ENCODE data around the gene VRTN. TPM values are rescaled to one million over a fixed set of nuclear protein-coding genes. Genes with fewer than 3 reads are reported as not detected.
A peak's percentile ranks its signal among the peaks of the same experiment; 100 is the strongest.

The VRTN gene
- under 1 TPM in 6 of 8 experiments, not detected in 2; 0.05 to 0.43 (median 0.24) TPM for total RNA-seq

- ATAC-seq (replicated peaks in 6 of 8) = no peak
- 0 to 55% (median 50%) methylated on average over 1 to 5 of the region's 12 CpGs; no CpG with 5 or more reads in 5 of the 10 experiments for WGBS, 10 experiments
- in situ Hi-C loops (cut with MboI; ENCODE audit: low pct_unique_long_range_greater_than_20kb in 2 of 9, low sequenced_read_pairs in 9 of 9, unreplicated experiment in 9 of 9) = no loop called here
- Histone ChIP-seq H3K4me3 (no peak within 1 kb of the TSS), H3K27ac (no peak within 1 kb of the TSS), H3K4me1 (replicated peaks in 1 of 2) (peaks cover 0 to 9% of the 10 kb centered on the region in 2 donors)
Measured at GRCh38 chr14:74348241-74348734, at the start of gene VRTN. VRTN (plus strand) TSS chr14:74348471; CDS start chr14:74356784, 8,313 bp downstream.

GRCh38 chr14:74299061-74299545, 49.2 kb upstream of the VRTN start:
- H3K27ac ChIP-seq = no peak overlapping the region
- no peak overlapping the region for H3K4me3 ChIP-seq
- peaks cover 0 to 2% of the 10 kb centered on the region in 2 donors for H3K4me1 ChIP-seq (replicated peaks in 1 of 2)
- WGBS, 10 experiments = 0 to 92% (median 73%) methylated on average over 2 to 8 of the region's 10 CpGs; no CpG with 5 or more reads in 1 of the 10 experiments
- in situ Hi-C loops (cut with MboI; ENCODE audit: low pct_unique_long_range_greater_than_20kb in 2 of 9, low sequenced_read_pairs in 9 of 9, unreplicated experiment in 9 of 9) = no loop called here
- ATAC-seq (replicated peaks in 6 of 8) = peak in 2 of 8 experiments; percentile 33 to 42

GRCh38 chr14:74301594-74302151, 46.6 kb upstream of the VRTN start:
- H3K27ac ChIP-seq = peak overlapping the region in 1 of 2 donors; percentile 87
- ATAC-seq (replicated peaks in 6 of 8) = peak in 2 of 8 experiments; percentile 2
- WGBS, 10 experiments = 0 to 38% (median 3%) methylated on average over 1 to 13 of the region's 22 CpGs; no CpG with 5 or more reads in 2 of the 10 experiments
- H3K4me1 ChIP-seq (replicated peaks in 1 of 2) = peaks cover 0 to 2% of the 10 kb centered on the region in 2 donors
- H3K4me3 ChIP-seq = peak overlapping the region; percentile 70 to 95 (median 94)
- in situ Hi-C loops (cut with MboI; ENCODE audit: low pct_unique_long_range_greater_than_20kb in 2 of 9, low sequenced_read_pairs in 9 of 9, unreplicated experiment in 9 of 9) = no loop called here

GRCh38 chr14:74302152-74302628, 46.1 kb upstream of the VRTN start:
- H3K4me3 ChIP-seq = peak overlapping the region; percentile 70 to 95 (median 94)
- in situ Hi-C loops (cut with MboI; ENCODE audit: low pct_unique_long_range_greater_than_20kb in 2 of 9, low sequenced_read_pairs in 9 of 9, unreplicated experiment in 9 of 9) = no loop called here
- 0 to 7% (median 0%) methylated on average over 2 to 6 of the region's 6 CpGs for WGBS, 10 experiments
- H3K27ac ChIP-seq = peak overlapping the region; percentile 77 to 87
- peak; percentile 16 to 57 (median 40) for ATAC-seq (replicated peaks in 6 of 8)
- H3K4me1 ChIP-seq (replicated peaks in 1 of 2) = peaks cover 0 to 2% of the 10 kb centered on the region in 2 donors

GRCh38 chr14:74302634-74303569, 45.4 kb upstream of the VRTN start, which contains the start of gene ABCD4:
ABCD4 (minus strand) TSS chr14:74302934; CDS start chr14:74302912, 22 bp downstream.
- in situ Hi-C loops (cut with MboI; ENCODE audit: low pct_unique_long_range_greater_than_20kb in 2 of 9, low sequenced_read_pairs in 9 of 9, unreplicated experiment in 9 of 9) = no loop called here
- Histone ChIP-seq H3K27ac (peak within 1 kb of the TSS; percentile 77 to 87), H3K4me1 (replicated peaks in 1 of 2) (peaks cover 0 to 2% of the 10 kb centered on the region in 2 donors), H3K4me3 (peak within 1 kb of the TSS; percentile 70 to 95 (median 94))
- WGBS, 10 experiments = 5 to 90% (median 41%) methylated on average over 2 to 24 of the region's 61 CpGs
- peak; percentile 89 to 99 (median 98) for ATAC-seq (replicated peaks in 6 of 8)

- in situ Hi-C loops (cut with MboI; ENCODE audit: low pct_unique_long_range_greater_than_20kb in 2 of 9, low sequenced_read_pairs in 9 of 9, unreplicated experiment in 9 of 9) = no loop called here
- no peak for ATAC-seq (replicated peaks in 6 of 8)
- no peaks in the 10 kb centered on the region for H3K4me1 ChIP-seq (replicated peaks in 1 of 2)
- H3K4me3 ChIP-seq = no peak overlapping the region
- WGBS, 10 experiments = 50 to 100% (median 70%) methylated on average over 1 to 5 of the region's 5 CpGs
- no peak overlapping the region for H3K27ac ChIP-seq
Measured at GRCh38 chr14:74308695-74309094, 39.6 kb upstream of the VRTN start.

- no peak overlapping the region for H3K4me3 ChIP-seq
- WGBS, 10 experiments = 59 to 91% (median 89%) methylated on average over 4 to 8 of the region's 8 CpGs
- H3K4me1 ChIP-seq (replicated peaks in 1 of 2) = no peaks in the 10 kb centered on the region
- no peak for ATAC-seq (replicated peaks in 6 of 8)
- no peak overlapping the region for H3K27ac ChIP-seq
- in situ Hi-C loops (cut with MboI; ENCODE audit: low pct_unique_long_range_greater_than_20kb in 2 of 9, low sequenced_read_pairs in 9 of 9, unreplicated experiment in 9 of 9) = no loop called here
Measured at GRCh38 chr14:74309125-74310022, 38.9 kb upstream of the VRTN start.

- no peak for ATAC-seq (replicated peaks in 6 of 8)
- H3K27ac ChIP-seq = no peak overlapping the region
- H3K4me3 ChIP-seq = no peak overlapping the region
- WGBS, 10 experiments = 0 to 100% (median 71%) methylated on average over 1 to 2 of the region's 2 CpGs; no CpG with 5 or more reads in 4 of the 10 experiments
- in situ Hi-C loops (cut with MboI; ENCODE audit: low pct_unique_long_range_greater_than_20kb in 2 of 9, low sequenced_read_pairs in 9 of 9, unreplicated experiment in 9 of 9) = no loop called here
- H3K4me1 ChIP-seq (replicated peaks in 1 of 2) = no peaks in the 10 kb centered on the region
Measured at GRCh38 chr14:74312161-74312560, 36.1 kb upstream of the VRTN start.

GRCh38 chr14:74313601-74314000, 34.7 kb upstream of the VRTN start:
- no peaks in the 10 kb centered on the region for H3K4me1 ChIP-seq (replicated peaks in 1 of 2)
- WGBS, 10 experiments = 0 to 93% (median 63%) methylated on average over 1 to 5 of the region's 5 CpGs; no CpG with 5 or more reads in 2 of the 10 experiments
- no peak overlapping the region for H3K27ac ChIP-seq
- ATAC-seq (replicated peaks in 6 of 8) = no peak
- H3K4me3 ChIP-seq = no peak overlapping the region
- in situ Hi-C loops (cut with MboI; ENCODE audit: low pct_unique_long_range_greater_than_20kb in 2 of 9, low sequenced_read_pairs in 9 of 9, unreplicated experiment in 9 of 9) = no loop called here

- Histone ChIP-seq H3K4me1 (replicated peaks in 1 of 2) (no peaks in the 10 kb centered on the region), H3K27ac (no peak overlapping the region), H3K4me3 (no peak overlapping the region)
- WGBS, 10 experiments = 18 to 100% (median 83%) methylated on average over 1 to 4 of the region's 4 CpGs; no CpG with 5 or more reads in 3 of the 10 experiments
- in situ Hi-C loops (cut with MboI; ENCODE audit: low pct_unique_long_range_greater_than_20kb in 2 of 9, low sequenced_read_pairs in 9 of 9, unreplicated experiment in 9 of 9) = no loop called here
- peak in 1 of 8 experiments; percentile 94 for ATAC-seq (replicated peaks in 6 of 8)
Measured at GRCh38 chr14:74314576-74314975, 33.7 kb upstream of the VRTN start.

GRCh38 chr14:74324931-74325361, 23.3 kb upstream of the VRTN start:
- WGBS, 10 experiments = 27 to 70% (median 57%) methylated on average over 3 of the region's 3 CpGs; no CpG with 5 or more reads in 2 of the 10 experiments
- H3K27ac ChIP-seq = no peak overlapping the region
- H3K4me3 ChIP-seq = no peak overlapping the region
- peak in 2 of 8 experiments; percentile 20 to 39 for ATAC-seq (replicated peaks in 6 of 8)
- H3K4me1 ChIP-seq (replicated peaks in 1 of 2) = peaks cover 11 to 14% of the 10 kb centered on the region in 2 donors
- in situ Hi-C loops (cut with MboI; ENCODE audit: low pct_unique_long_range_greater_than_20kb in 2 of 9, low sequenced_read_pairs in 9 of 9, unreplicated experiment in 9 of 9) = no loop called here

- no peak overlapping the region for H3K4me3 ChIP-seq
- 39 to 96% (median 83%) methylated on average over 2 to 3 of the region's 3 CpGs; no CpG with 5 or more reads in 1 of the 10 experiments for WGBS, 10 experiments
- H3K27ac ChIP-seq = no peak overlapping the region
- in situ Hi-C loops (cut with MboI; ENCODE audit: low pct_unique_long_range_greater_than_20kb in 2 of 9, low sequenced_read_pairs in 9 of 9, unreplicated experiment in 9 of 9) = no loop called here
- ATAC-seq (replicated peaks in 6 of 8) = no peak
- H3K4me1 ChIP-seq (replicated peaks in 1 of 2) = peaks cover 11 to 14% of the 10 kb centered on the region in 2 donors
Measured at GRCh38 chr14:74325446-74325845, 22.8 kb upstream of the VRTN start.
